HG03196 (cell line): ENCODE data around the gene LRP5.

Source experiments
- ATAC-seq: cut with Tn5 transposase; IDR thresholded peaks from one replicate; pipeline ENCODE4 v1.9.1; 2021; ENCODE audit not compliant: unreplicated experiment

The LRP5 gene

DNA sequence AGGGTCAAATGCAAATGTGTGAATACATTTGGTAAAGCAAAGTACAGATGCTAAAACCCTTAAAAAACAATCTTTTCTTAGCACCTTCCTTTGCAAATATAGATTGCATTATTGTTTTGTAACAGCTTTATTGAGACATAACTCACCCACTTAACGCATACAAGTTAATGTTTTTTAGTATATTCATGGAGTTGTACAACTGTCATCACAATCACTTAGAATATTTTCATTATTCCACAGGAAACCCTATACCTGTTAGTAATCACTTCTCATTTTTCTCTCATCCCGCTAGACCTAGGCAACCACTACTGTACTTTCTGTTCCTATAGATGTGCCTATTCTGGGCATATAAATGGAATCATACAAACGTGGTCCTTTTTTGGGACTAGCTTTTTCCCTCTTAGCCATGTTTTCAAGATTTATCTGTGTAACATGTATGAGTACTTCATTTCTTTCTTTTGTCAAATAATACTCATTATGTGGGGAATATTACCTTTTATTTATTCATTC is 182.9 kb downstream of the LRP5 start:
- no peak for ATAC-seq

DNA sequence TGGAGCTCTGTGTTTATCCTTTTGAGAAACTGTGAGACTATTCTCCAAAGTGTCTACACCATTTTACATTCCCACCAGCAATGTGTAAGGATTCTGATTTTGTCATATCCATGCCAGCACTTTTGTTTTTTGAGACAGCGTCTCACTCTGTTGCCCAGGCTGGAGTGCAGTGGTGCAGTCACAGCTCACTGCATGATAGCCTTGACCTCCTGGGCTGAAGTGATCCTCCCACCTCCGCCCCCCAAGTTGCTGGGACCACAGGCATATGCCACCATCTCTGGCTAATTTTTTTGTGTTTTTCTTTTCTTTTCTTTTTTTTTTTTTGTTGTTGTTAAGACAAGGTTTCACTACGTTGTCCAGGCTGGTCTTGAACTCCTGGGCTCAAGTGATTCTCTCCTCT is 183.5 kb downstream of the LRP5 start:
- no peak for ATAC-seq

DNA sequence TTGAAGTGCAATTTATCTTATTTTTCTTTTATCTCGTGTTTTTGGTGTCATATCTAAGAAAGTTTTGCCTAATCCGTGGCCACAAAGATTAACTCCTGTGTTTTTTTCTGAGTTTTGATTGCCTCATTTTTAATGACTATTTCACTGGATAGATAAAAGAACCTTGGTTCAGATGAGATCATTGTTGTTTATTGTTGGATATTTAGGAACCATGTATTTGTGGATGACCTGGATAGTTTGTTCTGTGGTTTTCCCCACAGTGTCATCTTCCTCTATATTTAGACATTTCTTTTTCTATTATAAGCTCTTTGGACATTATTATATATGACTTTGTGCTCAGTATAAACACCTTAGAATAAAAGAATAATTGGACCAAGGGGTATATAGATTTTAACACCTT is 185.4 kb downstream of the LRP5 start:
- ATAC-seq: no peak

DNA sequence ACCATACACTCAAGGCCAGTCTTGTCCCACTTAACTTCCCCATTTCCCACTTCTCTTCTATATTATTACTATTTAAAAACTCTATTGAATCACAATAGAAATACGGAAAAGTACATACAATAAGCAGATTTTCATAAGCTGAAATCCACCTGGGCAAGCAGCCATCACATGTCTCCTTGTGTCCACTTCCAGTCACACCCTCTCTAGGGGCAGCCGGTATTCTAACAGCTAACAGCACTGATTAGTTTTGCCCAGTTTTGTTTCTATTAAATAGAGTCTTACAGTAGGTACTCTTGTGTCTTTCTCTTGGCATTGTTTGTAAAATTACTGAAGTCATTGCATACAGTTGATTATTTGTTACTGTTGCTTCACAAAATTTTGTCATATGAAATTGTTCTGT is 185.9 kb downstream of the LRP5 start:
- no peak for ATAC-seq
